HCT116 (cell line): Measurements from ENCODE around the gene ELMO2. TPM values are rescaled to one million over a fixed set of nuclear protein-coding genes. Genes with fewer than 3 reads are reported as not detected.

ENCODE experiments used
- ATAC-seq: fragments of 200-7000 bp; cut with Tn5 transposase; 2 replicates; pipeline ENCODE4 v1.9.1; 2020; ENCODE audit warnings: mild to moderate bottlenecking, moderate library complexity
- BruUV-seq: library from RNA; stranded (reverse); fragments of 400-500 nt; replicated peaks from 2 replicates; lab custom pipeline; 2021; lab: Mats Ljungman, UMichigan
- CTCF ChIA-PET: fragments of 300-600 bp; sonication (Branson Sonifier 250); formaldehyde crosslinking; loops from one replicate; lab custom pipeline; 2021; ENCODE audit warnings: antibody characterized with exemption; lab: Charles Lee
- POLR2A ChIA-PET: fragments of 300-600, 350-600 bp; sonication (Branson Sonifier 250); formaldehyde crosslinking; loops from one replicate; lab custom pipeline; 2021; ENCODE audit warnings: antibody characterized with exemption; lab: Charles Lee
- RAD21 ChIA-PET, 2 experiments: fragments of 300-600 bp; sonication (Branson Sonifier 250); formaldehyde crosslinking; loops; one replicate each; lab custom pipeline; 2023; ENCODE audit warnings: low total read pairs in 2 of 2; ENCODE audit not compliant: uncharacterized antibody in 2 of 2, unreplicated experiment in 2 of 2, low non-redundant PET in 1 of 2; lab: Charles Lee
- DNase-seq: peaks from one replicate; pipeline ENCODE4 v3.0.0-alpha.2; 2010; ENCODE audit warnings: low read depth, low spot score
- H2AFZ ChIP-seq: fragments of 200-600 bp; shearing (Covaris generic), sonication (generic); 2 replicates; pipeline ENCODE4 v1.6.1; 2017; ENCODE audit warnings: low read depth, mixed run types, mixed read lengths, antibody characterized with exemption, low read length; ENCODE audit not compliant: poor library complexity, severe bottlenecking
- H3K27ac ChIP-seq: 2 replicates; pipeline ENCODE4 v1.5.1; 2012; ENCODE audit warnings: low read depth, low read length
- H3K27me3 ChIP-seq: fragments of 200-600 bp; sonication (generic); 2 replicates; pipeline ENCODE4 v1.6.1; 2016; ENCODE audit warnings: mixed run types, low read length, mixed read lengths; ENCODE audit not compliant: insufficient read depth
- H3K36me3 ChIP-seq, 2 experiments: fragments of 200-500 bp in 1 of 2; fragments of 200-600 bp in 1 of 2; sonication (Bioruptor generic) in 1 of 2; sonication (generic) in 1 of 2; 2 replicates each; pipeline versions ENCODE4 v1.5.1 to v1.6.1; 2014 to 2016; ENCODE audit warnings: low read length in 2 of 2, inconsistent platforms in 1 of 2, mixed read lengths in 1 of 2, mixed run types in 1 of 2; ENCODE audit not compliant: insufficient read depth in 2 of 2, control insufficient read depth in 1 of 2
- H3K4me1 ChIP-seq, 2 experiments: fragments of 200-600 bp in 1 of 2; sonication (generic) in 1 of 2; 2 replicates each; pipeline versions ENCODE4 v1.5.1 to v1.6.1; 2012 to 2017; ENCODE audit warnings: low read length in 2 of 2, inconsistent platforms in 1 of 2, mild to moderate bottlenecking in 1 of 2, mixed read lengths in 1 of 2, mixed run types in 1 of 2, moderate library complexity in 1 of 2; ENCODE audit not compliant: insufficient read depth in 2 of 2, control insufficient read depth in 1 of 2
- H3K4me2 ChIP-seq: fragments of 200-600 bp; sonication (generic); 2 replicates; pipeline ENCODE4 v1.6.1; 2017; ENCODE audit warnings: mixed run types, low read length, mixed read lengths
- H3K4me3 ChIP-seq, 2 experiments: fragments of 200-600 bp in 1 of 2; sonication (generic) in 1 of 2; replicated peaks in 1 of 2; 2 replicates each; pipeline ENCODE4 v1.5.1; 2011 to 2016; ENCODE audit warnings: low read length in 2 of 2, control low read depth in 1 of 2, low read depth in 1 of 2, mild to moderate bottlenecking in 1 of 2, mixed read lengths in 1 of 2, mixed run types in 1 of 2
- H3K79me2 ChIP-seq: fragments of 200-600 bp; sonication (generic); 2 replicates; pipeline ENCODE4 v1.6.1; 2017; ENCODE audit warnings: mild to moderate bottlenecking, mixed run types, low read length, moderate library complexity, mixed read lengths; ENCODE audit not compliant: insufficient read depth
- H3K9ac ChIP-seq: fragments of 200-600 bp; sonication (generic); 2 replicates; pipeline ENCODE4 v1.6.1; 2016; ENCODE audit warnings: low read length, mixed read lengths
- H3K9me2 ChIP-seq: fragments of 200-600 bp; sonication (generic), shearing (Covaris generic); 2 replicates; pipeline ENCODE4 v1.6.1; 2017; ENCODE audit warnings: mixed run types, mild to moderate bottlenecking, moderate library complexity; ENCODE audit not compliant: insufficient read depth
- H3K9me3 ChIP-seq, 2 experiments: fragments of 200-500 bp in 1 of 2; fragments of 200-600 bp in 1 of 2; sonication (Bioruptor generic) in 1 of 2; sonication (generic) in 1 of 2; 2 replicates each; pipeline ENCODE4 v1.6.1; 2014 to 2017; ENCODE audit warnings: low read length in 2 of 2, mixed read lengths in 2 of 2, inconsistent platforms in 1 of 2, low read depth in 1 of 2, mild to moderate bottlenecking in 1 of 2, mixed run types in 1 of 2, moderate library complexity in 1 of 2; ENCODE audit not compliant: control insufficient read depth in 1 of 2, insufficient read depth in 1 of 2
- H4K20me1 ChIP-seq: fragments of 200-600 bp; sonication (generic), shearing (Covaris generic); 2 replicates; pipeline ENCODE4 v1.6.1; 2017; ENCODE audit warnings: mixed run types, mild to moderate bottlenecking, moderate library complexity; ENCODE audit not compliant: insufficient read depth
- CEBPB ChIP-seq: IDR thresholded peaks from 2 replicates; pipeline ENCODE4 v1.6.1; 2012; ENCODE audit warnings: low read depth
- CTCF ChIP-seq, 3 experiments: fragments of 200-600 bp in 1 of 3; sonication (generic) in 1 of 3; IDR thresholded peaks in 2 of 3; conservative IDR thresholded peaks in 1 of 3; 2 replicates each; pipeline ENCODE4 v1.5.1; 2012 to 2017; ENCODE audit warnings: low read depth in 2 of 3, low read length in 2 of 3, antibody characterized with exemption in 1 of 3, borderline replicate concordance in 1 of 3, control low read depth in 1 of 3, mild to moderate bottlenecking in 1 of 3, mixed read lengths in 1 of 3, mixed run types in 1 of 3, moderate library complexity in 1 of 3; ENCODE audit not compliant: insufficient read depth in 1 of 3
- EGR1 ChIP-seq: IDR thresholded peaks from 2 replicates; pipeline ENCODE4 v1.6.1; 2012; ENCODE audit warnings: low read depth
- ELF1 ChIP-seq: IDR thresholded peaks from 2 replicates; pipeline ENCODE4 v1.6.1; 2012; ENCODE audit warnings: low read depth, borderline replicate concordance
- EZH2 ChIP-seq: fragments of 200-600 bp; sonication (generic); IDR thresholded peaks from 2 replicates; pipeline ENCODE4 v1.6.1; 2017; ENCODE audit warnings: antibody characterized with exemption, mixed run types
- EZH2phosphoT487 ChIP-seq: fragments of 200-600 bp; IDR thresholded peaks from 2 replicates; pipeline ENCODE4 v1.6.1; 2018; ENCODE audit warnings: antibody characterized with exemption, borderline replicate concordance
- JUND ChIP-seq: IDR thresholded peaks from 2 replicates; pipeline ENCODE4 v1.6.1; 2012
- MAX ChIP-seq: IDR thresholded peaks from 2 replicates; pipeline ENCODE4 v1.6.1; 2012
- POLR2A ChIP-seq: IDR thresholded peaks from 2 replicates; pipeline ENCODE4 v1.7.0; 2011; ENCODE audit warnings: borderline replicate concordance; ENCODE audit not compliant: insufficient read depth, insufficient read length; ENCODE audit errors: extremely low read depth
- POLR2AphosphoS5 ChIP-seq: IDR thresholded peaks from 2 replicates; pipeline ENCODE4 v1.6.1; 2011; ENCODE audit warnings: mild to moderate bottlenecking, low read depth, low read length, moderate library complexity
- REST ChIP-seq: IDR thresholded peaks from 2 replicates; pipeline ENCODE4 v1.6.1; 2012; ENCODE audit warnings: low read depth
- SIN3A ChIP-seq: IDR thresholded peaks from 2 replicates; pipeline ENCODE4 v1.6.1; 2012; ENCODE audit warnings: low read depth
- SRF ChIP-seq: IDR thresholded peaks from 2 replicates; pipeline ENCODE4 v1.6.1; 2012; ENCODE audit warnings: low read depth
- TCF7L2 ChIP-seq: IDR thresholded peaks from 2 replicates; pipeline ENCODE4 v1.7.0; 2011; ENCODE audit warnings: borderline replicate concordance, inconsistent platforms; ENCODE audit not compliant: insufficient read depth, insufficient read length; ENCODE audit errors: extremely low read depth
- YY1 ChIP-seq: IDR thresholded peaks from 2 replicates; pipeline ENCODE4 v1.6.1; 2011; ENCODE audit warnings: low read length, low read depth, moderate library complexity, mild to moderate bottlenecking; ENCODE audit not compliant: insufficient replicate concordance; ENCODE audit errors: extremely low read depth
- ZBTB33 ChIP-seq: IDR thresholded peaks from 2 replicates; pipeline ENCODE4 v1.6.1; 2011; ENCODE audit warnings: mild to moderate bottlenecking, low read length, moderate library complexity; ENCODE audit not compliant: insufficient replicate concordance; ENCODE audit errors: extremely low read depth
- ZFX ChIP-seq: fragments of 450-650 bp; IDR thresholded peaks from 2 replicates; pipeline ENCODE4 v1.6.1; 2017
- ZNF274 ChIP-seq: fragments of 200-500 bp; sonication (Bioruptor generic); IDR thresholded peaks from 2 replicates; pipeline ENCODE4 v1.6.1; 2014; ENCODE audit warnings: mild to moderate bottlenecking, low read depth, low read length, inconsistent platforms
- intact Hi-C: fragments of 100-400 bp; cut with micrococcal nuclease; formaldehyde crosslinking; loops from 2 replicates; pipeline ENCODE4 v1.10.0; 2022
- total RNA-seq: library from RNA; stranded (reverse); gene quantifications from one replicate; pipeline ENCODE4 v1.2.1, GENCODE V29; 2021; ENCODE audit not compliant: unreplicated experiment

ELMO2 gene
- total RNA-seq, 1 experiment from 2014 or later, result 22.9 TPM

- no peak for DNase-seq
- ATAC-seq, result no peak
- POLR2A ChIA-PET, result no interaction called here
- no peak for TF ChIP-seq ELF1
- no peak for TF ChIP-seq REST
- no peak for TF ChIP-seq ZBTB33
- no peak for TF ChIP-seq YY1
- TF ChIP-seq ZFX, result no peak
- TF ChIP-seq SIN3A, result no peak
- TF ChIP-seq EZH2phosphoT487, result no peak
- TF ChIP-seq SRF, result no peak
- TF ChIP-seq POLR2A, result no peak
- no peak for TF ChIP-seq MAX
- TF ChIP-seq EZH2, result no peak
- TF ChIP-seq CTCF (IDR thresholded peaks at IDR 0.05 in 2 of 3, conservative IDR thresholded peaks at IDR 0.05 in 1 of 3; ENCODE audit: borderline replicate concordance in 1 of 3, insufficient read depth in 1 of 3, low read depth in 2 of 3, low read length in 2 of 3), result no peak
- TF ChIP-seq POLR2AphosphoS5, result no peak
- no peak for TF ChIP-seq EGR1
- TF ChIP-seq TCF7L2, result no peak
- TF ChIP-seq CEBPB, result no peak
- no peak for TF ChIP-seq ZNF274
- TF ChIP-seq JUND, result no peak
- H4K20me1 ChIP-seq, result no peaks in the 10 kb centered on the region
- RAD21 ChIA-PET, result no interaction called here
- intact Hi-C loops, result no loop called here
- H3K27me3 ChIP-seq, result peaks cover 13% of the 10 kb centered on the region; the same call in 1 of the 2 replicates
- no peaks in the 10 kb centered on the region for H3K9me2 ChIP-seq
- H3K9ac ChIP-seq, result no peak overlapping the region
- H2AFZ ChIP-seq, result no peak overlapping the region
- peaks cover 0 to 4% of the 10 kb centered on the region in 2 experiments; a peak in 1 of 4 replicates for H3K4me1 ChIP-seq
- no peaks in the 10 kb centered on the region for H3K9me3 ChIP-seq
- no peak overlapping the region for H3K4me2 ChIP-seq
- H3K27ac ChIP-seq, result no peak overlapping the region
- CTCF ChIA-PET, result no interaction called here
- no TSS peak for BruUV-seq
- no peaks in the 10 kb centered on the region for H3K36me3 ChIP-seq
- H3K79me2 ChIP-seq, result no peaks in the 10 kb centered on the region
- H3K4me3 ChIP-seq, result no peak overlapping the region
Observed at GRCh38 chr20:46439837-46440236, 33.4 kb upstream of the ELMO2 start.
